K562 (cell line): ENCODE measurements around the gene LAMTOR5. TPM values are rescaled to one million over a fixed set of nuclear protein-coding genes. Genes with fewer than 3 reads are reported as not detected.

Source experiments
- BCOR ChIP-seq: fragments of 450-650 bp; IDR thresholded peaks from 2 replicates; pipeline ENCODE4 v1.6.1; 2016
- CEBPB ChIP-seq: fragments of 450-650 bp; IDR thresholded peaks from 2 replicates; pipeline ENCODE4 v1.6.1; 2016; ENCODE audit warnings: missing genetic modification characterization, missing compliant biosample characterization
- ETV5 ChIP-seq: sonication (generic); formaldehyde crosslinking; IDR thresholded peaks from 2 replicates; pipeline ENCODE4 v1.4.0; 2020; ENCODE audit warnings: low read depth, mild to moderate bottlenecking, missing genetic modification reagents
- HEY1 ChIP-seq: fragments of 250-450 bp; sonication (Bioruptor Pico); IDR thresholded peaks from 2 replicates; pipeline ENCODE4 v1.5.0; 2020; ENCODE audit warnings: mild to moderate bottlenecking, moderate library complexity, borderline replicate concordance
- IRF1 ChIP-seq: sonication (generic); formaldehyde crosslinking; IDR thresholded peaks from 2 replicates; pipeline ENCODE4 v1.8.0; 2022; ENCODE audit warnings: missing genetic modification reagents, mild to moderate bottlenecking, borderline replicate concordance
- KHSRP ChIP-seq: fragments of 450-650 bp; IDR thresholded peaks from 2 replicates; pipeline ENCODE4 v1.6.1; 2017
- KLF16 ChIP-seq: IDR thresholded peaks from 2 replicates; pipeline ENCODE4 v1.6.1; 2016; ENCODE audit warnings: antibody characterized with exemption
- MAFF ChIP-seq: IDR thresholded peaks from 2 replicates; pipeline ENCODE4 v1.6.1; 2012; ENCODE audit warnings: low read length, improper control_type of control experiment
- MEIS2 ChIP-seq: fragments of 450-650 bp; IDR thresholded peaks from 2 replicates; pipeline ENCODE4 v1.6.1; 2014; ENCODE audit warnings: mild to moderate bottlenecking; ENCODE audit not compliant: partially characterized antibody
- NFE2L1 ChIP-seq: fragments of 450-650 bp; IDR thresholded peaks from 2 replicates; pipeline ENCODE4 v1.6.1; 2016; ENCODE audit warnings: missing genetic modification characterization, low read depth, mild to moderate bottlenecking, missing compliant biosample characterization, moderate library complexity, borderline replicate concordance
- SMARCA4 ChIP-seq: fragments of 450-650 bp; IDR thresholded peaks from 2 replicates; pipeline ENCODE4 v1.6.1; 2016
- SPI1 ChIP-seq: IDR thresholded peaks from 2 replicates; pipeline ENCODE4 v1.6.1; 2011; ENCODE audit warnings: low read depth, low read length, control low read depth, borderline replicate concordance
- SREBF1 ChIP-seq: fragments of 150-350 bp; IDR thresholded peaks from 2 replicates; pipeline ENCODE4 v1.6.1; 2014; ENCODE audit warnings: antibody characterized with exemption, low read depth, low read length, borderline replicate concordance
- SRF ChIP-seq, 2 experiments: fragments of 250-450, 450-650 bp in 1 of 2; sonication (Bioruptor Pico) in 1 of 2; sonication (generic) in 1 of 2; formaldehyde crosslinking; IDR thresholded peaks; 2 replicates each; pipeline versions ENCODE4 v1.5.0 to v1.5.1; 2020 to 2022; ENCODE audit warnings: mild to moderate bottlenecking in 1 of 2, missing genetic modification reagents in 1 of 2
- VEZF1 ChIP-seq: fragments of 200-800 bp; sonication (Bioruptor generic); IDR thresholded peaks from 2 replicates; pipeline ENCODE4 v1.6.1; 2017; ENCODE audit warnings: missing genetic modification characterization, missing compliant biosample characterization
- WHSC1 ChIP-seq: IDR thresholded peaks from one replicate; pipeline ENCODE4 v1.6.1; 2012; ENCODE audit warnings: low read length, control low read depth, inconsistent platforms
- ZNF277 ChIP-seq: fragments of 250-450 bp; sonication (Bioruptor Pico); IDR thresholded peaks from 2 replicates; pipeline ENCODE4 v1.8.0; 2022; ENCODE audit warnings: inconsistent platforms, mild to moderate bottlenecking, moderate library complexity, borderline replicate concordance
- polyA plus RNA-seq, 8 experiments: library from polyadenylated mRNA; depleted of rRNA in 4 of 8; stranded (reverse) in 5 of 8; unstranded in 3 of 8; fragments of >200 nt; fragmentation: Nextera tagmentation in 2 of 8; fragmentation: Illumina TruSeq in 1 of 8; extraction: Ambion mirVana in 2 of 8; extraction: Trizol in 1 of 8; gene quantifications; 2 replicates each; pipeline versions ENCODE4 v1.2.1 to v1.2.3, GENCODE V29; 2011 to 2014; ENCODE audit warnings: inconsistent platforms in 1 of 8, missing spikeins in 1 of 8
- total RNA-seq, 7 experiments: library from RNA; depleted of rRNA in 6 of 7; stranded (reverse); fragments of >200 nt in 6 of 7; fragmentation: Illumina TruSeq in 2 of 7; extraction: Trizol in 2 of 7; gene quantifications; 2 replicates each; pipeline versions ENCODE4 v1.2.1 to v1.2.3, GENCODE V29; 2011 to 2021; ENCODE audit warnings: low replicate concordance in 1 of 7
- TF ChIP-seq, protein P1 (sequence below): sonication (generic); formaldehyde crosslinking; IDR thresholded peaks from 2 replicates; pipeline ENCODE4 v1.5.0; 2020; ENCODE audit warnings: missing genetic modification reagents
- TF ChIP-seq, protein P2 (sequence below): fragments of 250-450 bp; sonication (Bioruptor Pico); IDR thresholded peaks from 2 replicates; pipeline ENCODE4 v1.8.0; 2022; ENCODE audit warnings: inconsistent platforms
- TF ChIP-seq, protein P3 (sequence below): fragments of 250-450 bp; sonication (Bioruptor Pico); IDR thresholded peaks from 2 replicates; pipeline ENCODE4 v1.8.0; 2022; ENCODE audit warnings: moderate library complexity, mild to moderate bottlenecking, inconsistent platforms

Gene LAMTOR5
- total and polyA plus RNA-seq, 9 of the 15 experiments (the other 6 are each of a cell fraction or from before 2014, with no cell fraction given), result 118 to 712 (median 241) TPM

DNA sequence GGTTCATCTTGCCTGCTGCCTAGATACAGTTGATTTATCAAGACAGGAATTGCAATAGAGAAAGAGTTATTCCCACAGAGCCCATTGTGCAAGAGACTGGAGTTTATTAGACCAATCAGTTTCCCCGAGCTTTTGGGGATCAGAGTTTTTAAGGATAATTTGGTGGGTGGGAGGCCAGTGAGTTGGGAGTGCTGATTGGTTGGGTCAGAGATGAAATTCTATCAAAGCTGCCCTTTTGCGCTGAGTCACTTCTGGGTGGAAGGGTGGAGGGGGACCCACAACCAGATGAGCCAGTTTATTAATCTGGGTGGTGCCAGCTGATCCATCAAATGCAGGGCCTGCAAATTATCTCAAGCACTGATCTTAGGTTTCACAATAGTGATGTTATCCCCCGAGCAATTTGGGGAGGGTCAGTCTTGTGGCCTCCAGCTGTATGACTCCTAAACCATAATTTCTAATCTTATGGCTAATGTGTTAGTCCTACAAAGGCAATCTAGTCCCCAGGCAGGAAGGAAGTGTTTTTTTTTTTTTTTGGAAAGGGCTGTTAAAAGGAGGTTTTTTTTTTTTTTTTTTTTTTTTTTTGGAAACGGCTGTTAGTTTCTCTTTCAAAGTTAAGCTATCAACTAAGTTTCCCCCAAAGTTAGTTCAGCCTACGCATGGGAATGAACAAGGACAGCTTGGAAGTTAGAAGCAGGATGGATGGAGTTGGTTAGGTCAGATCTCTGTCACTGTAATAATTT, 24.1 kb downstream of the LAMTOR5 start (continued):
- TF ChIP-seq, protein P1, sequence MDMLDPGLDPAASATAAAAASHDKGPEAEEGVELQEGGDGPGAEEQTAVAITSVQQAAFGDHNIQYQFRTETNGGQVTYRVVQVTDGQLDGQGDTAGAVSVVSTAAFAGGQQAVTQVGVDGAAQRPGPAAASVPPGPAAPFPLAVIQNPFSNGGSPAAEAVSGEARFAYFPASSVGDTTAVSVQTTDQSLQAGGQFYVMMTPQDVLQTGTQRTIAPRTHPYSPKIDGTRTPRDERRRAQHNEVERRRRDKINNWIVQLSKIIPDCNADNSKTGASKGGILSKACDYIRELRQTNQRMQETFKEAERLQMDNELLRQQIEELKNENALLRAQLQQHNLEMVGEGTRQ (CRISPR knock-in tag), result no peak
- no peak for TF ChIP-seq ETV5 (CRISPR knock-in tag)
- peak; percentile 20; the same call in 1 of the 2 replicates for TF ChIP-seq MAFF
- no peak for TF ChIP-seq KLF16
- no peak for TF ChIP-seq ZNF277 (CRISPR knock-in tag)
- TF ChIP-seq SPI1, result no peak
- TF ChIP-seq BCOR, result no peak
- no peak for TF ChIP-seq HEY1 (CRISPR knock-in tag)
- no peak for TF ChIP-seq SREBF1
- TF ChIP-seq, protein P2, sequence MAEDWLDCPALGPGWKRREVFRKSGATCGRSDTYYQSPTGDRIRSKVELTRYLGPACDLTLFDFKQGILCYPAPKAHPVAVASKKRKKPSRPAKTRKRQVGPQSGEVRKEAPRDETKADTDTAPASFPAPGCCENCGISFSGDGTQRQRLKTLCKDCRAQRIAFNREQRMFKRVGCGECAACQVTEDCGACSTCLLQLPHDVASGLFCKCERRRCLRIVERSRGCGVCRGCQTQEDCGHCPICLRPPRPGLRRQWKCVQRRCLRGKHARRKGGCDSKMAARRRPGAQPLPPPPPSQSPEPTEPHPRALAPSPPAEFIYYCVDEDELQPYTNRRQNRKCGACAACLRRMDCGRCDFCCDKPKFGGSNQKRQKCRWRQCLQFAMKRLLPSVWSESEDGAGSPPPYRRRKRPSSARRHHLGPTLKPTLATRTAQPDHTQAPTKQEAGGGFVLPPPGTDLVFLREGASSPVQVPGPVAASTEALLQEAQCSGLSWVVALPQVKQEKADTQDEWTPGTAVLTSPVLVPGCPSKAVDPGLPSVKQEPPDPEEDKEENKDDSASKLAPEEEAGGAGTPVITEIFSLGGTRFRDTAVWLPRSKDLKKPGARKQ (CRISPR knock-in tag), result no peak
- TF ChIP-seq SMARCA4, result no peak
- TF ChIP-seq CEBPB (tag), result peak; percentile 58; the same call in 1 of the 2 replicates
- peak; percentile 24; the same call in 1 of the 2 replicates for TF ChIP-seq VEZF1 (CRISPR knock-in tag)
- no peak for TF ChIP-seq WHSC1
- no peak for TF ChIP-seq IRF1
- no peak for TF ChIP-seq MEIS2
- no peak for TF ChIP-seq KHSRP
- TF ChIP-seq NFE2L1 (tag), result peak; percentile 52; the same call in 1 of the 2 replicates
- TF ChIP-seq, protein P3, sequence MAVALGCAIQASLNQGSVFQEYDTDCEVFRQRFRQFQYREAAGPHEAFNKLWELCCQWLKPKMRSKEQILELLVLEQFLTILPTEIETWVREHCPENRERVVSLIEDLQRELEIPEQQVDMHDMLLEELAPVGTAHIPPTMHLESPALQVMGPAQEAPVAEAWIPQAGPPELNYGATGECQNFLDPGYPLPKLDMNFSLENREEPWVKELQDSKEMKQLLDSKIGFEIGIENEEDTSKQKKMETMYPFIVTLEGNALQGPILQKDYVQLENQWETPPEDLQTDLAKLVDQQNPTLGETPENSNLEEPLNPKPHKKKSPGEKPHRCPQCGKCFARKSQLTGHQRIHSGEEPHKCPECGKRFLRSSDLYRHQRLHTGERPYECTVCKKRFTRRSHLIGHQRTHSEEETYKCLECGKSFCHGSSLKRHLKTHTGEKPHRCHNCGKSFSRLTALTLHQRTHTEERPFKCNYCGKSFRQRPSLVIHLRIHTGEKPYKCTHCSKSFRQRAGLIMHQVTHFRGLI, result no peak
- no peak for TF ChIP-seq SRF (CRISPR knock-in tag; IDR thresholded peaks at IDR 0.05)
